Measurements from ENCODE around the gene TSNAX.

Gene TSNAX

GRCh38 chr1:231533240-231533639 is 4.8 kb downstream of the TSNAX start:
- H3K4me3 ChIP-seq (ENCODE audit: low read depth, low read length), result no peak overlapping the region
- TF ChIP-seq, protein P1, sequence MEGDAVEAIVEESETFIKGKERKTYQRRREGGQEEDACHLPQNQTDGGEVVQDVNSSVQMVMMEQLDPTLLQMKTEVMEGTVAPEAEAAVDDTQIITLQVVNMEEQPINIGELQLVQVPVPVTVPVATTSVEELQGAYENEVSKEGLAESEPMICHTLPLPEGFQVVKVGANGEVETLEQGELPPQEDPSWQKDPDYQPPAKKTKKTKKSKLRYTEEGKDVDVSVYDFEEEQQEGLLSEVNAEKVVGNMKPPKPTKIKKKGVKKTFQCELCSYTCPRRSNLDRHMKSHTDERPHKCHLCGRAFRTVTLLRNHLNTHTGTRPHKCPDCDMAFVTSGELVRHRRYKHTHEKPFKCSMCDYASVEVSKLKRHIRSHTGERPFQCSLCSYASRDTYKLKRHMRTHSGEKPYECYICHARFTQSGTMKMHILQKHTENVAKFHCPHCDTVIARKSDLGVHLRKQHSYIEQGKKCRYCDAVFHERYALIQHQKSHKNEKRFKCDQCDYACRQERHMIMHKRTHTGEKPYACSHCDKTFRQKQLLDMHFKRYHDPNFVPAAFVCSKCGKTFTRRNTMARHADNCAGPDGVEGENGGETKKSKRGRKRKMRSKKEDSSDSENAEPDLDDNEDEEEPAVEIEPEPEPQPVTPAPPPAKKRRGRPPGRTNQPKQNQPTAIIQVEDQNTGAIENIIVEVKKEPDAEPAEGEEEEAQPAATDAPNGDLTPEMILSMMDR (IDR thresholded peaks at IDR 0.05; ENCODE audit: borderline replicate concordance, insufficient read depth, low read depth, low read length), result no peak

DNA sequence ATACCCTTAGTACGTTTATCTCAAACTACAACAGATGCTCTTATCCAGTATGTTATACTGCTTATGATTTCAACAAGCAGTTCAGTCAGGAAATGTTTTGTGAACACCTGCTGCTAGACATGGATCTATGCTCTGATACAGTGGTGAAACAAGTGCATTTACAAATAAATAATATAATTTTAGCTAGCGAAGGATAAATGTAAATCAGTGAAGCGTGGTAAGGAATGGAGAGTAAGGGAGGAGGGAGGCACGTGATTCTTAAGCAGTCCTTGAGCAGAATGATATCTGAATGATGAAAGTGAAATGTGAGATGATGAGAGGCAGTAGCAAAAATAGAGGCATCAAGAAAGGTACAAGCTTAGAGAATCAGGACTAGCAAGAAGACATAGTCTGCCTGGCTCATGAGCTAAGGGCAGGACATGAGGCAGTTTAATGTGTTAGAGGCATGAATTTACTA is 6.3 kb downstream of the TSNAX start:
- TF ChIP-seq, protein P1 (IDR thresholded peaks at IDR 0.05; ENCODE audit: borderline replicate concordance, insufficient read depth, low read depth, low read length), result no peak

DNA sequence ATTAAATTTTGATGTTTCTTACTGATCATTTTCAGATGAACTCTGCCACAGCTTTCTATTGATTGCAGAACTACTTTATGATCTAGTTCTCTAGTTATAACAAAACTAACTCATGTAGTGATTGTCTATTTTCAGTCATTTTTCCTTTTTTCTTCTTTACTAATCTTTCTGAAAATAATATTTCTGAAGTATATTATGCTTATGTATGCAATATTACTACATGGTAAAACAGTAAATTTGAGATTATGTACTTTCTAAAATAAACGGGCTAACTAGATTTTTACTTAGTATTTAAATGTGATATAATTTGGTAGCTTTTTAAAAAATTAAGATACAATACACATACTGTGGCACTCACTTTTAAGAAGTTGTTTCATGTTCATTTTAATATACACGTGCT is 7.6 kb downstream of the TSNAX start:
- TF ChIP-seq, protein P1 (IDR thresholded peaks at IDR 0.05; ENCODE audit: borderline replicate concordance, insufficient read depth, low read depth, low read length), result no peak
- H3K4me3 ChIP-seq (ENCODE audit: low read depth, low read length), result no peak overlapping the region

More for the DNA sequence above, 6.3 kb downstream of the TSNAX start:
- H3K4me3 ChIP-seq (ENCODE audit: low read depth, low read length), result no peak overlapping the region

DNA sequence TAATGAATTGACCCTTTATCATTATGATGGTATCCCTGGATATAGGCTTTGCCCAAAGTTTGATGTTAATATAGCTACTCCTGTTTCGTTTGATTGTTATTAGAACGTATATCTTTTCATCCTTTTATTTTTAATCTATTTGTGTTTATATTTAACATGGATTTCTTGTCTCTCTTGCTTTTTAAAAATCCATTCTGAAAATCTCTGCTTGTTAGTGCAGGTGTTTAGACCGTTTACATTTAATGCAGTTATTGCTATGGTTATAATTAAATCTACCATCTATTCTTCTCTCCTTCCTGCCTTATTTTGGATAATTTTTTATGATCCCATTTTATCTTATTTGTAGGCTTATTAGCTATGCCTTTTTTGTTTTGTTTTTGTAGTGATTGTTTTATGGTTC is 12.4 kb downstream of the TSNAX start:
- no peak overlapping the region for H3K4me3 ChIP-seq (ENCODE audit: low read depth, low read length)
- TF ChIP-seq, protein P1 (IDR thresholded peaks at IDR 0.05; ENCODE audit: borderline replicate concordance, insufficient read depth, low read depth, low read length), result no peak

DNA sequence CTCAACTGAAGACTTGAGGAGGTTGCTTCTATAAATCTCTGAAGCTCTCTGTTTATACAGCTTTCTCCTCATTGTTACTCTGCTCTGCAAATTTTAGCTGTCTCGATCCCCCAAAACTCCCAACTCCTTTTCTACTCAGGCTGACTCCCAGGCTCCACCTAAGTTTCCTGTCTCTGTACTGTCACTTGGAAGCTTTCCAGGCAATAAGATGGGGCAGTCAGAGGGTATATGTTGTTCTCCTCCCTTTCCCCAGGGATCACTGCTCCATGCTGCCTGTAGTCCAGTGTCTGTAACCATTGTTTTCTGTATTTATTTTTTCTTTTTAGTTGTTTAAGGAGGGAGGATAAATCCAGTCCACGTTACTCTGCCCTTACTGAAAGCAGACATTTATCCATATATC is 13.4 kb downstream of the TSNAX start:
- no peak overlapping the region for H3K4me3 ChIP-seq (ENCODE audit: low read depth, low read length)
- TF ChIP-seq, protein P1 (IDR thresholded peaks at IDR 0.05; ENCODE audit: borderline replicate concordance, insufficient read depth, low read depth, low read length), result no peak

- TF ChIP-seq, protein P1 (IDR thresholded peaks at IDR 0.05; ENCODE audit: borderline replicate concordance, insufficient read depth, low read depth, low read length), result no peak
- H3K4me3 ChIP-seq (ENCODE audit: low read depth, low read length), result no peak overlapping the region
Observed at GRCh38 chr1:231544943-231545592, 16.6 kb downstream of the TSNAX start.

DNA sequence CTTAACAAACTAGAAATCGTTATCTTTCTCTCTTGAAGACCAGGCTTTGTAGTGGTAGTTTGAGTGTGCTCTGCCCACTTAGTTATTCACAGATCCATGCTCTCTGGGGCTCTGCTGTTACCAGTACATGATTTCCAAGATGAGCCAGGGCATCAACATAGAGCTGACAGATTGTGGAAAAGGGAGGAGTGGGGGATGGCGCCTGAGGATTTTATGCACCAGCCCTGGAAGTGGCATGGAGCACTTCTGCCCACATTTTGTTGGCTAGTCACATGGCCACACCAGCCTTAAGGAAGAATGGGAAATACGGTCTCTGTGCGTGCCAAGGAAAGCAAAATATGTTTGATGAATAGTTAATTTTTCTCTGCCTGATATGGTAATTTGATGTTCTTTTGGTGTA is 18.2 kb downstream of the TSNAX start:
- TF ChIP-seq, protein P1 (IDR thresholded peaks at IDR 0.05; ENCODE audit: borderline replicate concordance, insufficient read depth, low read depth, low read length), result no peak
- H3K4me3 ChIP-seq (ENCODE audit: low read depth, low read length), result no peak overlapping the region
